K562 (cell line): ENCODE data around the gene TP53BP1. TPM values are rescaled to one million over a fixed set of nuclear protein-coding genes. Genes with fewer than 3 reads are reported as not detected.
A peak's percentile ranks its signal among the peaks of the same experiment; 100 is the strongest.

Source experiments
- ATAC-seq: fragments of 200-7000 bp; cut with Tn5 transposase; 3 replicates; pipeline ENCODE4 v1.9.1; 2020; ENCODE audit warnings: moderate library complexity
- BruUV-seq: library from RNA; stranded (reverse); fragments of 400-500 nt; replicated peaks from 2 replicates; lab custom pipeline; 2021; lab: Mats Ljungman, UMichigan
- CTCF ChIA-PET: fragments of 300-600 bp; formaldehyde crosslinking; extraction: SDS; loops from one replicate; lab custom pipeline; 2021; ENCODE audit warnings: low intra/inter-chr PET ratio; lab: Yijun Ruan, JAX
- POLR2A ChIA-PET: fragments of 300-600, 350-650 bp; sonication (Branson Sonifier 250); formaldehyde crosslinking; extraction: SDS; loops from one replicate; lab custom pipeline; 2021; ENCODE audit warnings: antibody characterized with exemption, inconsistent platforms; lab: Yijun Ruan, JAX
- DNase-seq, 4 experiments: peaks; one replicate each; pipeline versions ENCODE4 v3.0.0 to v3.0.0-alpha.2; 2011 to 2018; ENCODE audit warnings: low spot score in 3 of 4, mixed read lengths in 3 of 4; ENCODE audit errors: extremely low read depth in 1 of 4
- FAIRE-seq: peaks from 2 replicates; lab custom pipeline; 2011; peaks lifted over from hg19 to GRCh38; lab: Jason Lieb, UNC
- H2AFZ ChIP-seq: 2 replicates; pipeline ENCODE4 v1.6.0; 2011; ENCODE audit warnings: low read depth, low read length, control low read depth, inconsistent platforms
- H3K27ac ChIP-seq: fragments of 200-600 bp; 3 replicates; pipeline ENCODE4 v1.8.0; 2011; ENCODE audit warnings: low read depth, mild to moderate bottlenecking, control low read depth, inconsistent platforms, low read length, moderate library complexity, mixed read lengths; ENCODE audit errors: extremely low read depth
- H3K27me3 ChIP-seq, 2 experiments: fragments of 300-600 bp in 1 of 2; 2 replicates in 1 of 2; 3 replicates in 1 of 2; pipeline versions ENCODE4 v1.6.0 to v1.8.0; 2011; ENCODE audit warnings: inconsistent platforms in 2 of 2, low read length in 2 of 2, mild to moderate bottlenecking in 1 of 2, mixed read lengths in 1 of 2, moderate library complexity in 1 of 2; ENCODE audit not compliant: control insufficient read depth in 2 of 2, insufficient read depth in 2 of 2
- H3K36me3 ChIP-seq: fragments of 300-600 bp; 3 replicates; pipeline ENCODE4 v1.8.0; 2011; ENCODE audit warnings: mild to moderate bottlenecking, low read length, inconsistent platforms; ENCODE audit not compliant: control insufficient read depth, insufficient read depth
- H3K4me1 ChIP-seq, 2 experiments: fragments of 200-600 bp in 1 of 2; replicated peaks in 1 of 2; 2 replicates in 1 of 2; 3 replicates in 1 of 2; pipeline versions ENCODE4 v1.5.1 to v1.8.0; 2011; ENCODE audit warnings: inconsistent platforms in 2 of 2, low read length in 2 of 2, mild to moderate bottlenecking in 1 of 2, mixed read lengths in 1 of 2, moderate library complexity in 1 of 2; ENCODE audit not compliant: control insufficient read depth in 2 of 2, insufficient read depth in 2 of 2
- H3K4me2 ChIP-seq: 2 replicates; pipeline ENCODE4 v1.6.1; 2011; ENCODE audit warnings: low read length, control low read depth, inconsistent platforms, mixed read lengths; ENCODE audit not compliant: insufficient read depth
- H3K4me3 ChIP-seq: fragments of 200-600 bp; sonication (generic), shearing (Covaris generic); 2 replicates; pipeline ENCODE4 v1.5.1; 2016; ENCODE audit warnings: control low read depth, inconsistent platforms
- H3K79me2 ChIP-seq: fragments of 200-600 bp; 3 replicates; pipeline ENCODE4 v1.8.0; 2011; ENCODE audit warnings: low read length, inconsistent platforms; ENCODE audit not compliant: control insufficient read depth, insufficient read depth
- H3K9ac ChIP-seq, 2 experiments: 2 replicates each; pipeline versions ENCODE4 v1.6.0 to v1.6.1; 2011; ENCODE audit warnings: low read depth in 2 of 2, low read length in 2 of 2, control low read depth in 1 of 2, inconsistent platforms in 1 of 2, mild to moderate bottlenecking in 1 of 2, mixed read lengths in 1 of 2; ENCODE audit not compliant: insufficient read depth in 1 of 2
- H3K9me1 ChIP-seq: one replicate; pipeline ENCODE4 v1.6.0; 2011; ENCODE audit warnings: inconsistent platforms, mild to moderate bottlenecking, low read length, moderate library complexity; ENCODE audit not compliant: control insufficient read depth, insufficient read depth
- H3K9me3 ChIP-seq: replicated peaks from 2 replicates; pipeline ENCODE4 v1.5.1; 2011; ENCODE audit warnings: low read depth, low read length, inconsistent platforms; ENCODE audit not compliant: control insufficient read depth, insufficient read depth
- H4K20me1 ChIP-seq: replicated peaks from 2 replicates; pipeline ENCODE4 v1.6.1; 2011; ENCODE audit warnings: low read length, inconsistent platforms, mixed read lengths; ENCODE audit not compliant: control insufficient read depth, insufficient read depth
- NCOR1 ChIP-seq: fragments of 450-650 bp; IDR thresholded peaks from 2 replicates; pipeline ENCODE4 v1.6.1; 2016; ENCODE audit warnings: mild to moderate bottlenecking, moderate library complexity
- NFE2L1 ChIP-seq: fragments of 450-650 bp; IDR thresholded peaks from 2 replicates; pipeline ENCODE4 v1.6.1; 2016; ENCODE audit warnings: missing genetic modification characterization, low read depth, mild to moderate bottlenecking, missing compliant biosample characterization, moderate library complexity, borderline replicate concordance
- SETDB1 ChIP-seq: IDR thresholded peaks from one replicate; pipeline ENCODE4 v1.6.1; 2012; ENCODE audit warnings: low read length, control low read depth, inconsistent platforms
- TGIF2 ChIP-seq: sonication (generic); formaldehyde crosslinking; IDR thresholded peaks from 2 replicates; pipeline ENCODE4 v1.8.1; 2022; ENCODE audit warnings: mild to moderate bottlenecking, missing genetic modification reagents, moderate library complexity
- U2AF1 ChIP-seq: fragments of 200-400 bp; formaldehyde crosslinking; optimal IDR thresholded peaks from 2 replicates; pipeline ENCODE3; 2017; ENCODE audit warnings: mild to moderate bottlenecking, low read depth, low read length, moderate library complexity
- ZNF347 ChIP-seq: fragments of 450-650 bp; formaldehyde crosslinking; IDR thresholded peaks from 2 replicates; pipeline ENCODE4 v1.4.0; 2020; ENCODE audit warnings: low read depth, mild to moderate bottlenecking, moderate library complexity
- ZSCAN32 ChIP-seq: fragments of 450-650 bp; formaldehyde crosslinking; IDR thresholded peaks from 2 replicates; pipeline ENCODE4 v1.4.0; 2020; ENCODE audit warnings: mild to moderate bottlenecking, moderate library complexity
- WGBS: fragments of 100-300 bp; shearing (Covaris generic); methylation state at CpG from one replicate; pipeline ENCODE4 v1.1.6; 2016; ENCODE audit warnings: low coverage, mixed read lengths; ENCODE audit not compliant: insufficient coverage; ENCODE audit errors: missing lambda C conversion rate; 5-methylcytosine and 5-hydroxymethylcytosine counted together
- in situ Hi-C: fragments of 300-500 bp; cut with MboI; formaldehyde crosslinking; loops from 4 replicates; pipeline ENCODE4 v1.15.0; 2018; ENCODE audit warnings: inconsistent platforms, mixed read lengths
- intact Hi-C: fragments of 100-400 bp; cut with micrococcal nuclease; formaldehyde crosslinking; loops from 2 replicates; pipeline ENCODE4 v1.14.2; 2022
- polyA plus RNA-seq, 8 experiments: library from polyadenylated mRNA; depleted of rRNA in 4 of 8; stranded (reverse) in 5 of 8; unstranded in 3 of 8; fragments of >200 nt; fragmentation: Nextera tagmentation in 2 of 8; fragmentation: Illumina TruSeq in 1 of 8; extraction: Ambion mirVana in 2 of 8; extraction: Trizol in 1 of 8; gene quantifications; 2 replicates each; pipeline versions ENCODE4 v1.2.1 to v1.2.3, GENCODE V29; 2011 to 2014; ENCODE audit warnings: inconsistent platforms in 1 of 8, missing spikeins in 1 of 8
- total RNA-seq, 7 experiments: library from RNA; depleted of rRNA in 6 of 7; stranded (reverse); fragments of >200 nt in 6 of 7; fragmentation: Illumina TruSeq in 2 of 7; extraction: Trizol in 2 of 7; gene quantifications; 2 replicates each; pipeline versions ENCODE4 v1.2.1 to v1.2.3, GENCODE V29; 2011 to 2021; ENCODE audit warnings: low replicate concordance in 1 of 7
- TF ChIP-seq, protein P1 (sequence below): sonication (generic); formaldehyde crosslinking; IDR thresholded peaks from 2 replicates; pipeline ENCODE4 v1.8.0; 2022; ENCODE audit warnings: mild to moderate bottlenecking, missing genetic modification reagents
- TF ChIP-seq, protein P2 (sequence below), 2 experiments: IDR thresholded peaks in 1 of 2; conservative IDR thresholded peaks in 1 of 2; 2 replicates each; pipeline ENCODE4 v1.6.1; 2016; ENCODE audit warnings: low read depth in 2 of 2, mild to moderate bottlenecking in 1 of 2, missing compliant biosample characterization in 1 of 2, missing genetic modification characterization in 1 of 2, moderate library complexity in 1 of 2

TP53BP1 gene
- total and polyA plus RNA-seq, 9 of the 15 experiments (the other 6 are each of a cell fraction or from before 2014, with no cell fraction given): 5.7 to 63.3 (median 30.9) TPM

DNA sequence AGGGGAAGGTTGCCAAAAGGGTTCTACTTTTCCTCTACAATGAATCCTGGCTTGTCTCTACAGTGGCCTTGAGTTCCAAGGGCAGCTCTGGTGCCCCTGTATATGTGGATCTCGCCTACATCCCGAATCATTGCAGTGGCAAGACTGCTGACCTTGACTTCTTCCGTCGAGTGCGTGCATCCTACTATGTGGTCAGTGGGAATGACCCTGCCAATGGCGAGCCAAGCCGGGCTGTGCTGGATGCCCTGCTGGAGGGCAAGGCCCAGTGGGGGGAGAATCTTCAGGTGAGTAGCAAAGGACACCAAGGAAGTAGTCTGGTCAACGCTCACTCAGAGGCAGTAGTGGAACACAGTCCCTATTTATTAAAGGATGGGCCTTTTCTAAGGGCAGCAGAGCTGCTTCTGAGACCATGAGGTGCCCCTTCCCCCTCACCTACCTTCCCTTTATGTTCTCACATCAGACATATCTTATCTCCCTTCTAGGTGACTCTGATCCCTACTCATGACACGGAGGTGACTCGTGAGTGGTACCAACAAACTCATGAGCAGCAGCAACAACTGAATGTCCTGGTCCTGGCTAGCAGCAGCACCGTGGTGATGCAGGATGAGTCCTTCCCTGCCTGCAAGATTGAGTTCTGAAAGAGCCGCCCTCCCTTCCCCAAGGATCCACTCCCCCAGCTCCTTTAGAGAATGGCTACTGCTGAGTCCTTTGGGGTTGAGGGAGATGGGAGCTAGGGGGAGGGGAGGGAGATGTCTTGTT, 36.8 kb upstream of the TP53BP1 start:
- BruUV-seq: no TSS peak
- Histone ChIP-seq H3K9me3 (no peaks in the 10 kb centered on the region), H3K36me3 (peaks cover 25% of the 10 kb centered on the region; the same call in 2 of the 3 replicates), H3K79me2 (no peaks in the 10 kb centered on the region), H3K27ac (no peak overlapping the region), H3K9ac (no peak overlapping the region), H3K4me1 (peaks cover 4 to 12% of the 10 kb centered on the region in 2 experiments; a peak in 3 of 5 replicates), H3K9me1 (peaks cover 7% of the 10 kb centered on the region), H2AFZ (no peak overlapping the region), H3K27me3 (no peaks in the 10 kb centered on the region), H4K20me1 (peaks cover 5% of the 10 kb centered on the region; the same call in 1 of the 2 replicates), H3K4me3 (no peak overlapping the region), H3K4me2 (no peak overlapping the region)
- 81% methylated on average over 12 of the region's 12 CpGs for WGBS
- ATAC-seq: no peak
- intact Hi-C loops: no loop called here
- peak in 1 of 4 experiments; percentile 7 for DNase-seq
- no peak for TF ChIP-seq TGIF2
- TF ChIP-seq, protein P1, sequence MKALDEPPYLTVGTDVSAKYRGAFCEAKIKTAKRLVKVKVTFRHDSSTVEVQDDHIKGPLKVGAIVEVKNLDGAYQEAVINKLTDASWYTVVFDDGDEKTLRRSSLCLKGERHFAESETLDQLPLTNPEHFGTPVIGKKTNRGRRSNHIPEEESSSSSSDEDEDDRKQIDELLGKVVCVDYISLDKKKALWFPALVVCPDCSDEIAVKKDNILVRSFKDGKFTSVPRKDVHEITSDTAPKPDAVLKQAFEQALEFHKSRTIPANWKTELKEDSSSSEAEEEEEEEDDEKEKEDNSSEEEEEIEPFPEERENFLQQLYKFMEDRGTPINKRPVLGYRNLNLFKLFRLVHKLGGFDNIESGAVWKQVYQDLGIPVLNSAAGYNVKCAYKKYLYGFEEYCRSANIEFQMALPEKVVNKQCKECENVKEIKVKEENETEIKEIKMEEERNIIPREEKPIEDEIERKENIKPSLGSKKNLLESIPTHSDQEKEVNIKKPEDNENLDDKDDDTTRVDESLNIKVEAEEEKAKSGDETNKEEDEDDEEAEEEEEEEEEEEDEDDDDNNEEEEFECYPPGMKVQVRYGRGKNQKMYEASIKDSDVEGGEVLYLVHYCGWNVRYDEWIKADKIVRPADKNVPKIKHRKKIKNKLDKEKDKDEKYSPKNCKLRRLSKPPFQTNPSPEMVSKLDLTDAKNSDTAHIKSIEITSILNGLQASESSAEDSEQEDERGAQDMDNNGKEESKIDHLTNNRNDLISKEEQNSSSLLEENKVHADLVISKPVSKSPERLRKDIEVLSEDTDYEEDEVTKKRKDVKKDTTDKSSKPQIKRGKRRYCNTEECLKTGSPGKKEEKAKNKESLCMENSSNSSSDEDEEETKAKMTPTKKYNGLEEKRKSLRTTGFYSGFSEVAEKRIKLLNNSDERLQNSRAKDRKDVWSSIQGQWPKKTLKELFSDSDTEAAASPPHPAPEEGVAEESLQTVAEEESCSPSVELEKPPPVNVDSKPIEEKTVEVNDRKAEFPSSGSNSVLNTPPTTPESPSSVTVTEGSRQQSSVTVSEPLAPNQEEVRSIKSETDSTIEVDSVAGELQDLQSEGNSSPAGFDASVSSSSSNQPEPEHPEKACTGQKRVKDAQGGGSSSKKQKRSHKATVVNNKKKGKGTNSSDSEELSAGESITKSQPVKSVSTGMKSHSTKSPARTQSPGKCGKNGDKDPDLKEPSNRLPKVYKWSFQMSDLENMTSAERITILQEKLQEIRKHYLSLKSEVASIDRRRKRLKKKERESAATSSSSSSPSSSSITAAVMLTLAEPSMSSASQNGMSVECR (CRISPR knock-in tag): no peak
- no peak for TF ChIP-seq ZNF347 (CRISPR knock-in tag)
- no peak for TF ChIP-seq NCOR1
- no peak for TF ChIP-seq SETDB1
- TF ChIP-seq NFE2L1: no peak
- no peak for TF ChIP-seq ZSCAN32 (CRISPR knock-in tag)
- TF ChIP-seq, protein P2, sequence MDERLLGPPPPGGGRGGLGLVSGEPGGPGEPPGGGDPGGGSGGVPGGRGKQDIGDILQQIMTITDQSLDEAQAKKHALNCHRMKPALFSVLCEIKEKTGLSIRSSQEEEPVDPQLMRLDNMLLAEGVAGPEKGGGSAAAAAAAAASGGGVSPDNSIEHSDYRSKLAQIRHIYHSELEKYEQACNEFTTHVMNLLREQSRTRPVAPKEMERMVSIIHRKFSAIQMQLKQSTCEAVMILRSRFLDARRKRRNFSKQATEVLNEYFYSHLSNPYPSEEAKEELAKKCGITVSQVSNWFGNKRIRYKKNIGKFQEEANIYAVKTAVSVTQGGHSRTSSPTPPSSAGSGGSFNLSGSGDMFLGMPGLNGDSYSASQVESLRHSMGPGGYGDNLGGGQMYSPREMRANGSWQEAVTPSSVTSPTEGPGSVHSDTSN (CRISPR knock-in tag; IDR thresholded peaks at IDR 0.05; ENCODE audit: low read depth): no peak
- TF ChIP-seq, protein P2 (tag; conservative IDR thresholded peaks at IDR 0.05; ENCODE audit: low read depth): no peak
- no peak for TF ChIP-seq U2AF1
- in situ Hi-C loops: no loop called here
- POLR2A ChIA-PET: interaction anchor here (1.5 to 4.5 kb wide), 3 partner anchors 10 to 15 kb away, joined by 5 to 63 read pairs (median 12); partner anchors contain the start of gene MAP1A
- CTCF ChIA-PET: no interaction called here
- no peak for FAIRE-seq
